Activated T-cell treated with anti-CD3 and anti-CD28 coated beads, Interleukin-2, amount 50 U/mL, for 24 hours (primary cell): ENCODE results near the gene HERPUD2.

Experiments used
- DNase-seq: peaks from one replicate; pipeline ENCODE4 v3.0.0-alpha.2; 2020
- H3K27ac Mint-ChIP-seq: 2 replicates; pipeline ENCODE4 v1.8.0; 2020; ENCODE audit warnings: mild to moderate bottlenecking, mixed read lengths
- H3K27me3 Mint-ChIP-seq: 2 replicates; pipeline ENCODE4 v1.8.0; 2020; ENCODE audit warnings: mixed read lengths
- H3K36me3 Mint-ChIP-seq: 2 replicates; pipeline ENCODE4 v1.8.0; 2020; ENCODE audit warnings: low read depth, mixed read lengths
- H3K4me1 Mint-ChIP-seq: 2 replicates; pipeline ENCODE4 v1.8.0; 2020; ENCODE audit warnings: low read depth, mixed read lengths
- H3K4me3 Mint-ChIP-seq: 2 replicates; pipeline ENCODE4 v1.8.0; 2020; ENCODE audit warnings: mild to moderate bottlenecking, moderate library complexity, mixed read lengths
- H3K9me3 Mint-ChIP-seq: 2 replicates; pipeline ENCODE4 v1.8.0; 2020; ENCODE audit warnings: mixed read lengths

HERPUD2 gene, protein sequence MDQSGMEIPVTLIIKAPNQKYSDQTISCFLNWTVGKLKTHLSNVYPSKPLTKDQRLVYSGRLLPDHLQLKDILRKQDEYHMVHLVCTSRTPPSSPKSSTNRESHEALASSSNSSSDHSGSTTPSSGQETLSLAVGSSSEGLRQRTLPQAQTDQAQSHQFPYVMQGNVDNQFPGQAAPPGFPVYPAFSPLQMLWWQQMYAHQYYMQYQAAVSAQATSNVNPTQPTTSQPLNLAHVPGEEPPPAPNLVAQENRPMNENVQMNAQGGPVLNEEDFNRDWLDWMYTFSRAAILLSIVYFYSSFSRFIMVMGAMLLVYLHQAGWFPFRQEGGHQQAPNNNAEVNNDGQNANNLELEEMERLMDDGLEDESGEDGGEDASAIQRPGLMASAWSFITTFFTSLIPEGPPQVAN

DNA sequence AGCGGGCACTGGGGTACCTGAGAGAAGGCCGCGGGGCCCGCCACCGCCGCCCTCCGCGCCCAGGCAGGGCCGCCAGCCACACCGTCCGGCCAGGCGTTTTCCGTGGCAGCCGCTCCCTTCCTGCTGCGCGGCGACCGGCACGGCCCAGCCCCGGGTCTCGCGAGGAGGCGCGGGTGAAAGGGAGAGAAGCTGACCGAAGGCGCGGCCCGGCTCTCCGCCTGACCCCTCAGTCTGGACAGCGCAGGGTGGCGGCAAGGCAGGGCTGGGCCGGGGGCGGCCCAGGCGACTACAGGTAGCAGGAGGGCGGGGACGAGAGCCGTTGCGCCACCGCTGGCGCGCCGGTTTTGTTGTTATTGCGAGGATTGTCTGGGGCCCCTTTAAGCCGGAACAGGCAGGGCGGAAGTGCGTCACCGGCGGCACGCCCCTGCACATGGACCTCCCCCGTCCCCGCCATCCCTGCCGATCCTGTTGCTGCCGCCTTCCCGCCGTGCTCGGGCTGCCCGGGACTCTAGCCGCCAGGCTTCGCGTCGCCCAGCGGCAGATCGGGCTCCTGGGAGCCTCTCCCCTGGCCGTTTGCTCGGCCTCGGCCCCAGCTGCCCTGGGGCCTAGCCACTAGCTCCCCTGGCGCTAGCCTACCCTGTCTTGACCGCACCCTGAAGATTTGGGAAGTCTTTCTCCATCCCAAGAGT, at the start of gene HERPUD2:
TSS of gene HERPUD2 (minus strand) at position 352 of the 689 bp plus-strand sequence. CDS start 805 bp downstream, outside the sequence.
- DNase-seq = peak; percentile 93
- Mint-ChIP-seq H3K36me3 (peaks cover 40% of the 10 kb centered on the region), H3K9me3 (peaks cover 2% of the 10 kb centered on the region), H3K27ac (peak within 1 kb of the TSS; percentile 98), H3K27me3 (no peaks in the 10 kb centered on the region), H3K4me1 (peaks cover 64% of the 10 kb centered on the region), H3K4me3 (peak within 1 kb of the TSS; percentile 89)

DNA sequence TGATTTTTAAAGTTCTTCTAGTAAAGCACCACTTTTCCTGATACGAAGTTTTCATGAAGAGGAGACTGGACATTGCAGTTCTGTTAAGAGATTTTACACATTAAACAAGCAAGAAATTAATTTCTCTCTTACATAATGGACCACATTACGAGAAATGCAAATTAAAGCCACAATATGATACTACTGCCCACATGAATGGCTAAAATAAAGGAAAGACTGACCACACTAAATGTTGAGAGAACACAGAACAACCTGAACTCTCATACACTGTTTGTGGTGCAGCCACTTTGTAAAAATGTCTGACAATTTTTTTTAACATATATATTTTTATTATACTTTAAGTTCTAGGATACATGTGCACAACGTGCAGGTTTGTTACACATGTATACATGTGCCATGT, 44.0 kb upstream of the HERPUD2 start:
- Mint-ChIP-seq H3K27me3 (no peaks in the 10 kb centered on the region), H3K4me3 (no peak overlapping the region), H3K27ac (no peak overlapping the region), H3K36me3 (no peaks in the 10 kb centered on the region), H3K9me3 (peaks cover 2% of the 10 kb centered on the region), H3K4me1 (no peaks in the 10 kb centered on the region)
- DNase-seq = no peak

DNA sequence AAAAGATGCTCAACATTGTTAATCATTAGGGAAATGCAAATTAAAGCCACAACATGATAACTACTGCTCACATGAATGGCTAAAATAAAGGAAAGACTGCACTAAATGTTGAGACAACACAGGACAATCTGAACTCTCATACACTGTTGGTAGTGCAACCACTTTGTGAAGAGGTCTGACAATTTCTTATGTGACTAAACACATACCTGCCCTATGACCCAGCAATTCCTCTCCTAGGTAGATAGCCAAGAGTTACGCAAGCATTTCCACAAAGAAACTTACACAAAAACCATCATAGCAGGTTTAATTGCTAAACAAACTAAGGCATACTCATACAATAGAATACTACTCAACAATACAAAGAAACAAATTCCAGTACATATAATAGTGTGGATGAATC, 41.8 kb upstream of the HERPUD2 start:
- peaks cover 6% of the 10 kb centered on the region for H3K4me1 Mint-ChIP-seq
- no peak for DNase-seq
- no peak overlapping the region for H3K27ac Mint-ChIP-seq
- H3K36me3 Mint-ChIP-seq = no peaks in the 10 kb centered on the region
- no peak overlapping the region for H3K4me3 Mint-ChIP-seq
- H3K9me3 Mint-ChIP-seq = no peaks in the 10 kb centered on the region
- H3K27me3 Mint-ChIP-seq = no peaks in the 10 kb centered on the region

DNA sequence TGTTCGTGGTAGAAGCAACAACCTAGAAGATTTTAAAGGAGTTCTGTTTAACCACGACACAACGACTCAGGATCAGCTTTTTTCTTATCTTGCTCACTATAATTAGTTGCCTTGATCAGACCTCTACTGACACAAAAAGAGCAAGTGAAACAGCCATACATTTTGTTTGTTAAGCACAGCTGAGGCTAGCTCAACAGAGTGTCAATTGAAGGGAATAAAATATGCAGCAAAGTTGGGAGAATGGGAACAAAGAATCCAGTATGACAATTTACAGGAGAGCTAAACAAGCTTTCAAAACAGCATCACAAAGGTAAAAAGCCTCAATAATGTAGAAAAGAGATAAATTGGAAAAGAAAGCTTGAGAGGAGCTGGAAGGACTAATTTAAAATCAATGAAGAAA, 40.5 kb upstream of the HERPUD2 start:
- H3K4me1 Mint-ChIP-seq = peaks cover 9% of the 10 kb centered on the region

DNA sequence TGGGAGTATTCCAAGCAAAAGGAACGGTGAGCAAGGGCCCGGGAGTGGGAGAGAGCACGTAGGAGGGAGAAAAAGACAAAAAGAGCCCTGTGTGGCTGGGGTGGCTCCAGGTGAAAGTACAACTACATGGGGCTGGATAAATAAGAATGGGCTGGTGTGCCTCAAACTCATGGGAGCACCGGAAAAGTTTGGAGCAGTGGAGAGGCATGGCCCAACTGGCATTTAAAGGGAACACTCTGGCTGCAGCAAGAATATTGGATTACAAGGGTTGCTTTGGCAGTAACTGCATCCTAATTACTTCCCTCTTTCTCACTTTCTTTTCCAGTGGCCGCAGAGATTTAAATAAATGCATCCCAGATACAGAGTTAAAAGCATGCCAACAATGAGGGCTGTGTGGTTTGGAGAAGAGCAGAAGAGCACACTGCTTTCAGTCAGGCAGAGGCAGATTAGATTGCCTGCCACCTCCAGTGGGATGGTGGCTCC, 39.1 kb upstream of the HERPUD2 start:
- H3K36me3 Mint-ChIP-seq = no peaks in the 10 kb centered on the region
- no peak overlapping the region for H3K4me3 Mint-ChIP-seq
- no peaks in the 10 kb centered on the region for H3K27me3 Mint-ChIP-seq
- H3K4me1 Mint-ChIP-seq = peaks cover 22% of the 10 kb centered on the region
- H3K9me3 Mint-ChIP-seq = no peaks in the 10 kb centered on the region
- no peak overlapping the region for H3K27ac Mint-ChIP-seq
- no peak for DNase-seq

More for the DNA sequence above, 40.5 kb upstream of the HERPUD2 start:
- Mint-ChIP-seq H3K27me3 (no peaks in the 10 kb centered on the region), H3K9me3 (no peaks in the 10 kb centered on the region), H3K27ac (no peak overlapping the region), H3K4me3 (no peak overlapping the region), H3K36me3 (no peaks in the 10 kb centered on the region)
- DNase-seq = no peak

DNA sequence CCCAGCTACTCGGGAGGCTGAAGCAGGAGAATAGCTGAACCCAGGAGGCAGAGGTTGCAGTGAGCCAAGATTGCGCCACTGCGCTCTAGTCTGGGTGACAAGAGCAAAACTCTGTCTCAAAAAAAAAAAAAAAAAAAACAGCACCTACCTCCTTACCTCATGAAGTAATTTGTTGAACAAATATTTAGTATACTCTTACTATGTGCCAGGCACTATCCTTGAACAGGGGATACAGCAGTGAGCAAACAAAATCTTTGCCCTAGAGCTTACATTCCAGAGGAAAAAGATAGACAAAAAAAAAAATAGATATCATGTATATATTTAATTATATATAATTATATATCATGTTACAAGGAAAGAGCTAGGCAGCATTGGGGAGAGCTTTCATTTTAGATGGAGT, 36.4 kb upstream of the HERPUD2 start:
- no peaks in the 10 kb centered on the region for H3K36me3 Mint-ChIP-seq
- no peak overlapping the region for H3K4me3 Mint-ChIP-seq
- H3K27me3 Mint-ChIP-seq = no peaks in the 10 kb centered on the region
- DNase-seq = no peak
- peaks cover 48% of the 10 kb centered on the region for H3K4me1 Mint-ChIP-seq
- H3K9me3 Mint-ChIP-seq = no peaks in the 10 kb centered on the region
- H3K27ac Mint-ChIP-seq = no peak overlapping the region

DNA sequence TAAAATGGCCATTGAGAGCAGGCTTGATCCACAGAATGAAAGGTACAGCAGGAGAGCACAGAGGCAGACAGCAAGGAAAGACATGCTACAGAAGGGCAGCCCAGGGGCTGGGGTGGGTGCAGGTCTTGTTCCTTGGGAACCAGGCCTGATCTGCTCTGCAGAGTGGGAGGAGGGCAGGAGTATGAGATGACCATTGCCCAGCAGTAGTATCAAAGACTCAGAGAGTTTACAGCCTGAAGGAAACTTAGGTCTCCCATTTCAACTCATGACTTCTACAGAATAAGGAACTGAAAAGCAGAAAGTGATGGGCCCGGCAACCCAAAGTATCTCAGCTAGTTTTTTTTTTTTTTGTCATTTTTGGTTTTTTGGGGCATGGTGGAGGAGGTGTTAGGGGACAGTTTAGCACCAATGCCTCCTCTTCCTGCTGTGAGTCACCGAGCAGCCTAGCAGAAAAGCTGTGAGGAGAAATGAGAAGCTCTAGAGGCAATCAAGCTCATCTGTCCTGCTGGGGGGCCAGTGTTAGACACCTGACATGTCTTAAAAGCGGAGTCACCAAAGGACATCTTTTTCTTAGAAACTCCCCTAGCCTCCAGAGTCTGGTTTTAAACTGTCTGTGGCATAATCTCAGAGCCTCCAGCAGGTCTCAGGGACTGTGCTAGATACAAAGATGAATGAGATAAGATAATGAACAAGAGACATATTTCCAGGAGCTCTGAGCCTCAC, 34.3 kb upstream of the HERPUD2 start:
- Mint-ChIP-seq H3K36me3 (no peaks in the 10 kb centered on the region), H3K9me3 (peaks cover 2% of the 10 kb centered on the region), H3K4me3 (peak overlapping the region; percentile 1), H3K4me1 (peaks cover 66% of the 10 kb centered on the region), H3K27ac (peak overlapping the region; percentile 69), H3K27me3 (no peaks in the 10 kb centered on the region)
- DNase-seq = no peak

DNA sequence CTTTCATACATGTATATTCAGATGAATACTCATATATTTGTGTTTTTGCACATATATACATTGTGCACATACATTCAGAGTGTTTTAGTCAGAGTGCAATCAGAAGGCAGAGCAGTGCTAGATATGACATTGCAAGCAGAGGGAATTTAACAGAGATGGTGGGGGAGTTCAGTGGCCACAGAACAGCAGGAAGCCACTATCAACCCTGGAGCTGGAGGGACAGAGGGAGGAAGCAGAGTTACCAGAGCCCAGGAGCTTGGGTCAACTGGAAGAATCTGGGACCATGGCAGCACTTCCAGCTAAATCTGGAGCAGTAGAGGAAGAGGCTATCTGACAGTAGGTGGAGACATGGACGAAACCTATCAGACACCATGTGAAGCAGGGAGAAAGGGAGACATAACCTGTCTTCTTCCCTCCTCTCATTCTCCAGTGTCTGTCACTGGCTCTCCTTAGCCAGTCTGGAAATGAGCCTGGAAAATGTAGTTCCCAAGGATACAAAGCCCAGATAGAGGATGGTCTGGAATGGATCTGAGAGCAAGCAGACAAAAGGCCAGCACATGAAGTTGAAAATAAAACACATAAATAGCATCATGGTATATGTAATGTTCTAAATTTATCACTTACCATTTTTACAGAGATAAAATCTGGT, 33.6 kb upstream of the HERPUD2 start:
- H3K4me1 Mint-ChIP-seq = peaks cover 73% of the 10 kb centered on the region
- peak overlapping the region; percentile 69 for H3K27ac Mint-ChIP-seq
- H3K36me3 Mint-ChIP-seq = no peaks in the 10 kb centered on the region
- DNase-seq = no peak
- no peaks in the 10 kb centered on the region for H3K27me3 Mint-ChIP-seq
- peaks cover 2% of the 10 kb centered on the region for H3K9me3 Mint-ChIP-seq
- no peak overlapping the region for H3K4me3 Mint-ChIP-seq

DNA sequence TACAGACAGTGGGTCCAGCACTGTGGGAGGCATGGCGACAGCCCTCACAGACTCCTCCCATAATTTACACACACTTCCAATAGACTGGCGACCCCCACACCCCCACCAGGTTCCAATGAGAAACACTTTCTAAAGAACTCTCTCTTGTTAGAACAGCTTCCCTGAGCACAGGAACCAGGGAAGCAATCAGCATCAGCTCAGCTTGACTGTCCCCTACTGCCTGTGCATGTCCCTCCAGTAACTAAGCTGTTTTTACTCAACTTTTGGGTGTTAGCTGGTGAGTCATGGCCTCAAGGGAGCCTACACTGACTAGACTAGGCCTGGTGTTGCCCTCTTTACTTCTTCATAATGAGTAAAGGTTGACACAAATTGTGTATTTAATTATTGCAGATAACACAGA, 32.6 kb upstream of the HERPUD2 start:
- peak overlapping the region; percentile 73 for H3K27ac Mint-ChIP-seq
- peaks cover 6% of the 10 kb centered on the region for H3K9me3 Mint-ChIP-seq
- no peaks in the 10 kb centered on the region for H3K36me3 Mint-ChIP-seq
- H3K27me3 Mint-ChIP-seq = no peaks in the 10 kb centered on the region
- no peak for DNase-seq
- peaks cover 79% of the 10 kb centered on the region for H3K4me1 Mint-ChIP-seq
- no peak overlapping the region for H3K4me3 Mint-ChIP-seq

DNA sequence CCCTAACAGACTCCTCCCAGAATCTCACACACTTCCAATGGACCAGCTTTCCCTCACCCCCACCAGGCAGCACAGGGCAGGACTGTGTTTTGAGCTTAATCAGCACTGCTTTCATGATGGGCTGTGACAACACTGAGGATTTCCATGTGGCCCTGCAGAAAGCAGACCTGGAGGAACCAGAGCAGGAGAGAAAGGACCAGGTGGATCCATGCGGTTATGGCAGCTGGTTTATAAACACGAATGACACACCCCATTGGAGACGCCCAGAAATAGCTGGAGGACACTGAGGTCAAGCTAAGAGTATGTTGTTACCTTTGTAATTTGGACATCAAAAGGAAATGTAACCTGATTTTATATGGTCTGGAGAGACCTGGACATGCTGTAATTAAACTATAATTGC, 31.7 kb upstream of the HERPUD2 start:
- H3K9me3 Mint-ChIP-seq = peaks cover 6% of the 10 kb centered on the region
- no peak overlapping the region for H3K4me3 Mint-ChIP-seq

DNA sequence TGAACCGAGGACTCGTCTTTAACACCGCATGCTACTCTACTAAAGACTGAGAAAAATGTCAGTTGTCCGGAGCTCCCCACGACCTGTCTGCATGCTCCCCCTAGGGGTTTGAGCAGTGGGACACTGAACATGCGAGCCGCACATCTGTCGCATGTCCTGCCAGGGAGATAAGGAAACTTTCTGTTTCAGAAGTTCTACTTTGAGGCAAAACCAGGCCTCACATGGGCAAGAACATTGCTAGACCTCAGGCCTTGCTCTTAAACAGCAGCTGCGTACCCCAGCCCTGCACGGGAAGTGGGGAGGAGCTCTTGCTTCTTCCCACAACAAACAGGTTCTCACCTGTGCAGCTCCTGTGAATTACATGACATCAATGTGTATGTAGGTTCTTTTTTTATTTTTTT, 30.3 kb upstream of the HERPUD2 start:
- H3K4me3 Mint-ChIP-seq = peak overlapping the region; percentile 39
- H3K9me3 Mint-ChIP-seq = peaks cover 6% of the 10 kb centered on the region
- H3K27ac Mint-ChIP-seq = peak overlapping the region; percentile 73
- DNase-seq = peak; percentile 60
- H3K27me3 Mint-ChIP-seq = no peaks in the 10 kb centered on the region
- H3K4me1 Mint-ChIP-seq = peaks cover 88% of the 10 kb centered on the region
- no peaks in the 10 kb centered on the region for H3K36me3 Mint-ChIP-seq

More for the DNA sequence above, 31.7 kb upstream of the HERPUD2 start:
- Mint-ChIP-seq H3K36me3 (no peaks in the 10 kb centered on the region), H3K27ac (no peak overlapping the region), H3K4me1 (peaks cover 86% of the 10 kb centered on the region), H3K27me3 (no peaks in the 10 kb centered on the region)
- no peak for DNase-seq

DNA sequence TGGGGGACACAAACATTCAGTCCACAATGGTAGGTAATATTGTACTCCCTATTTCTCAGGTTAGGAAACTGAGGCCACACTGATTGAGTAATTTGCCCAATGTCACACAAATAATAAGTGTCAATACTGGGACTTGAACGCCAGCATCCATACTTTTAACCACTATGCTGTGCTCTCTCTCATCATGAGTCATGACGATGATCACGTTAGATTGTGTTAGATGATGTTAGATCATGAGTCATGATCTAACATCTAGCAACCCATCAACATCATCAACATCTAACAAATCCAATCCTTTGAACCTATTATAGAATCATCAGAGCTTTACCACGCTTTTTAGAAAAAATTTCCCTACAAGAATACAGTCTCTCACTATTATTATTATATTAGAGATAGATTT, 28.1 kb upstream of the HERPUD2 start:
- H3K36me3 Mint-ChIP-seq = no peaks in the 10 kb centered on the region
- peak overlapping the region; percentile 96 for H3K27ac Mint-ChIP-seq
- DNase-seq = no peak
- no peaks in the 10 kb centered on the region for H3K27me3 Mint-ChIP-seq
- peaks cover 6% of the 10 kb centered on the region for H3K9me3 Mint-ChIP-seq
- H3K4me1 Mint-ChIP-seq = peaks cover 65% of the 10 kb centered on the region
- peak overlapping the region; percentile 57 for H3K4me3 Mint-ChIP-seq

DNA sequence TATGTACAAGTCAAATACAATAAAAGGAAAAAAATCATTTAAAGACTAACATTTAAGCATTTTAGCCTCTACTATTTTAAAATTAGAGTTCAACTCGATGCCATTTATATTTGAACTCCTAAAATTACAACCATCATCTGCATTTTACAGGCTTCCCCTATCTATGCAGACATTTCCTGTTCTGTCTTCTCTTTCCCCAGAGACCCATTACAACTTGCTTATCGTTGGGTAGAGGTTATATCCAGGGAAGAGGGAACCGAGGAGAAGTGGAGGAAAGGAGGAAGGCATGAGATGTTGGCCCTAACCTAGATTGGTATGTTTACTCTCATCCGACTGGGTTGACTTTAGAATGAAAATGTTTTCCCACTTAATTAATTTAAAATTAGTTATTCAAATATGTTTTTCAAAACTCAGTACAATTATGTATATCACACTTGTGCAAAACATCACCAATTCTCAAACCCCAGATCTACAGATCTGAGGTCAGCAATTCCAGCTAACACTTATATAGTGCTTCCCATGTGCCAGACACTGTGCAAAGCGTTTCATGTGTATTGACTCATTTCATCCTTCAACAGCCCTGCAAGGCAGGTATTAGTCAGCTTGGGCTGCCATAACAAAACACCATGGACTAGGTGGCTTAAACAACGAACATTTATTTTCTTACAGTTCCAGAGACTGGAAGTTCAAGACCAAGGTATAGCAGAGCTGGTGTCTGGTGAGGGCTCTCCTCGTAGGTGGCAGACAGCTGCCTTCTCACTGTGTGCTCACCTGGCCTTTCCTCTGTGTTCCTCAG, 27.3 kb upstream of the HERPUD2 start:
- Mint-ChIP-seq H3K9me3 (peaks cover 6% of the 10 kb centered on the region), H3K4me3 (peak overlapping the region; percentile 57), H3K27me3 (no peaks in the 10 kb centered on the region), H3K27ac (peak overlapping the region; percentile 96), H3K36me3 (no peaks in the 10 kb centered on the region), H3K4me1 (peaks cover 59% of the 10 kb centered on the region)
- DNase-seq = no peak
